Spleen (tissue), 11 donors: ENCODE measurements around the gene HSPA4. TPM values are rescaled to one million over a fixed set of nuclear protein-coding genes. Genes with fewer than 3 reads are reported as not detected.

Source experiments
- DNase-seq: peaks from one replicate; pipeline ENCODE4 v3.0.0-alpha.2; 2020
- H3K27ac ChIP-seq, 8 donors: fragments of 200-600 bp; sonication (generic) in 7 of 8; 1 replicate in 4 of 8; 2 replicates in 4 of 8; pipeline versions ENCODE4 v1.5.0 to v1.8.0; 2016 to 2021; ENCODE audit warnings: inconsistent platforms in 4 of 8, mild to moderate bottlenecking in 4 of 8, moderate library complexity in 1 of 8
- H3K27me3 ChIP-seq, 7 donors: fragments of 200-600 bp; sonication (generic) in 6 of 7; replicated peaks in 1 of 7; 1 replicate in 4 of 7; 2 replicates in 3 of 7; pipeline versions ENCODE4 v1.5.0 to v1.8.0; 2016 to 2021; ENCODE audit warnings: inconsistent platforms in 3 of 7, mild to moderate bottlenecking in 1 of 7
- H3K36me3 ChIP-seq, 6 donors: fragments of 200-600 bp; sonication (generic) in 5 of 6; 1 replicate in 4 of 6; 2 replicates in 2 of 6; pipeline versions ENCODE4 v1.5.0 to v1.8.0; 2016 to 2021; ENCODE audit warnings: inconsistent platforms in 2 of 6
- H3K4me1 ChIP-seq, 6 donors: fragments of 200-600 bp; sonication (generic) in 5 of 6; 1 replicate in 3 of 6; 2 replicates in 3 of 6; pipeline versions ENCODE4 v1.5.0 to v1.8.0; 2016 to 2021; ENCODE audit warnings: inconsistent platforms in 3 of 6
- H3K4me3 ChIP-seq, 8 donors: fragments of 200-600 bp; sonication (generic) in 7 of 8; 1 replicate in 4 of 8; 2 replicates in 4 of 8; pipeline versions ENCODE4 v1.5.0 to v1.8.0; 2016 to 2021; ENCODE audit warnings: inconsistent platforms in 4 of 8, mild to moderate bottlenecking in 4 of 8, moderate library complexity in 2 of 8
- H3K9me3 ChIP-seq, 8 donors: fragments of 200-600 bp; sonication (generic) in 7 of 8; 1 replicate in 4 of 8; 2 replicates in 4 of 8; pipeline versions ENCODE4 v1.5.0 to v1.8.0; 2016 to 2021; ENCODE audit warnings: inconsistent platforms in 4 of 8
- CTCF ChIP-seq, 11 experiments: fragments of 200-600 bp in 7 of 11; fragments of 450-650 bp in 4 of 11; sonication (generic) in 4 of 11; IDR thresholded peaks in 8 of 11; conservative IDR thresholded peaks in 3 of 11; 1 replicate in 7 of 11; 2 replicates in 4 of 11; pipeline versions ENCODE4 v1.4.0 to v1.8.0; 2016 to 2021; ENCODE audit warnings: antibody characterized with exemption in 11 of 11, inconsistent platforms in 4 of 11, mild to moderate bottlenecking in 1 of 11
- POLR2A ChIP-seq, 3 donors: fragments of 450-650 bp; IDR thresholded peaks; one replicate each; pipeline ENCODE4 v1.5.1; 2017; ENCODE audit warnings: antibody characterized with exemption in 3 of 3, mild to moderate bottlenecking in 1 of 3
- POLR2AphosphoS5 ChIP-seq, 3 donors: sonication (generic); formaldehyde crosslinking; IDR thresholded peaks; one replicate each; pipeline ENCODE4 v1.5.1; 2017; ENCODE audit warnings: antibody characterized with exemption in 3 of 3
- WGBS, 5 donors: extraction: QIAGEN DNeasy Blood & Tissue Kit in 3 of 5; methylation state at CpG; one replicate each; pipeline versions ENCODE4 v1.1.5 to v1.1.7; 2013 to 2018; 5-methylcytosine and 5-hydroxymethylcytosine counted together
- intact Hi-C: fragments of 100-400 bp; cut with DNase I; formaldehyde crosslinking; loops from one replicate; pipeline ENCODE4 v1.15.0; 2023; ENCODE audit warnings: low total_unique reads
- polyA plus RNA-seq, 3 donors: library from polyadenylated mRNA; stranded (reverse); fragments of 200-250 nt; gene quantifications; one replicate each; pipeline ENCODE4 v1.2.1, GENCODE V29; 2013
- total RNA-seq, 7 donors: library from RNA; depleted of rRNA in 3 of 7; stranded (reverse); fragments of >200 nt in 3 of 7; fragmentation: NEBNext Ultra II Directional in 4 of 7; extraction: Animal tissue kit (Norgen Biotek cat#: 25700) in 4 of 7; gene quantifications; one replicate each; pipeline versions ENCODE4 v1.1.0 to v1.2.1, GENCODE V29; 2016 to 2021
- donor health status: healthy with polysubstance abuse.
- donor health status: DM: no; HTN: no; CAD: no; lungs with moderate emphysema.
- donor health status: DM: no; HTN: no; CAD: no.
- donor health status: Bipolar disorder and iron deficiency.
- donor health status: healthy.
- donor health status: DM: no; HTN: no; CAD: no.
- donor health status: DM: yes; HTN: yes; CAD: no.

The HSPA4 gene
- total and polyA plus RNA-seq, 10 donors = 38.0 to 74.6 (median 60.0) TPM

GRCh38 chr5:133141746-133142145 is 89.9 kb downstream of the HSPA4 start:
- H3K4me3 ChIP-seq = no peak overlapping the region
- peaks cover 0 to 9% (median 0%) of the 10 kb centered on the region in 8 donors for H3K9me3 ChIP-seq
- DNase-seq = no peak
- 71 to 86% (median 75%) methylated on average over 3 of the region's 3 CpGs for WGBS, 5 donors
- no peaks in the 10 kb centered on the region for H3K36me3 ChIP-seq
- H3K27me3 ChIP-seq = no peaks in the 10 kb centered on the region
- no peaks in the 10 kb centered on the region for H3K4me1 ChIP-seq
- H3K27ac ChIP-seq = no peak overlapping the region
- TF ChIP-seq POLR2A (IDR thresholded peaks at IDR 0.05) (no peak), POLR2AphosphoS5 (IDR thresholded peaks at IDR 0.05) (no peak), CTCF (IDR thresholded peaks at IDR 0.05 in 8 of 11, conservative IDR thresholded peaks at IDR 0.05 in 3 of 11) (no peak)
- intact Hi-C loops = no loop called here

GRCh38 chr5:133142782-133143181 is 91.0 kb downstream of the HSPA4 start:
- 86 to 92% (median 89%) methylated on average over 6 of the region's 6 CpGs for WGBS, 5 donors
- no peak overlapping the region for H3K4me3 ChIP-seq
- no peaks in the 10 kb centered on the region for H3K4me1 ChIP-seq
- intact Hi-C loops = no loop called here
- H3K27ac ChIP-seq = no peak overlapping the region
- no peaks in the 10 kb centered on the region for H3K36me3 ChIP-seq
- TF ChIP-seq POLR2A (IDR thresholded peaks at IDR 0.05) = no peak
- TF ChIP-seq POLR2AphosphoS5 (IDR thresholded peaks at IDR 0.05) = no peak
- no peak for TF ChIP-seq CTCF (IDR thresholded peaks at IDR 0.05 in 8 of 11, conservative IDR thresholded peaks at IDR 0.05 in 3 of 11)
- no peaks in the 10 kb centered on the region for H3K27me3 ChIP-seq
- peaks cover 0 to 9% (median 0%) of the 10 kb centered on the region in 8 donors for H3K9me3 ChIP-seq
- no peak for DNase-seq

GRCh38 chr5:133144245-133144981 is 92.6 kb downstream of the HSPA4 start:
- intact Hi-C loops = no loop called here
- WGBS, 5 donors = 60 to 84% (median 69%) methylated on average over 4 of the region's 4 CpGs
- no peak for DNase-seq
- Histone ChIP-seq H3K27ac (no peak overlapping the region), H3K36me3 (no peaks in the 10 kb centered on the region), H3K9me3 (peaks cover 0 to 9% (median 0%) of the 10 kb centered on the region in 8 donors), H3K4me1 (no peaks in the 10 kb centered on the region), H3K27me3 (no peaks in the 10 kb centered on the region), H3K4me3 (no peak overlapping the region)
- no peak for TF ChIP-seq CTCF (IDR thresholded peaks at IDR 0.05 in 8 of 11, conservative IDR thresholded peaks at IDR 0.05 in 3 of 11)
- no peak for TF ChIP-seq POLR2A (IDR thresholded peaks at IDR 0.05)
- TF ChIP-seq POLR2AphosphoS5 (IDR thresholded peaks at IDR 0.05) = no peak

GRCh38 chr5:133145436-133146170 is 93.8 kb downstream of the HSPA4 start:
- intact Hi-C loops = no loop called here
- WGBS, 5 donors = 81 to 86% (median 84%) methylated on average over 11 of the region's 11 CpGs
- Histone ChIP-seq H3K9me3 (peaks cover 0 to 9% (median 0%) of the 10 kb centered on the region in 8 donors), H3K4me3 (no peak overlapping the region), H3K27ac (no peak overlapping the region), H3K36me3 (no peaks in the 10 kb centered on the region), H3K27me3 (no peaks in the 10 kb centered on the region), H3K4me1 (no peaks in the 10 kb centered on the region)
- TF ChIP-seq CTCF (IDR thresholded peaks at IDR 0.05 in 8 of 11, conservative IDR thresholded peaks at IDR 0.05 in 3 of 11) (no peak), POLR2AphosphoS5 (IDR thresholded peaks at IDR 0.05) (no peak), POLR2A (IDR thresholded peaks at IDR 0.05) (no peak)
- no peak for DNase-seq
